KG1 (cell line): ENCODE results near the gene MRPS12.
"Not testable (repeated sequence)": the region's sequence is repeated elsewhere in the genome, so short reads cannot be mapped to it uniquely, and the experiment has no call there.

Source experiments
- DNase-seq: peaks from one replicate; lab custom pipeline; 2025; lab: John Stamatoyannopoulos, UW

Gene MRPS12

DNA sequence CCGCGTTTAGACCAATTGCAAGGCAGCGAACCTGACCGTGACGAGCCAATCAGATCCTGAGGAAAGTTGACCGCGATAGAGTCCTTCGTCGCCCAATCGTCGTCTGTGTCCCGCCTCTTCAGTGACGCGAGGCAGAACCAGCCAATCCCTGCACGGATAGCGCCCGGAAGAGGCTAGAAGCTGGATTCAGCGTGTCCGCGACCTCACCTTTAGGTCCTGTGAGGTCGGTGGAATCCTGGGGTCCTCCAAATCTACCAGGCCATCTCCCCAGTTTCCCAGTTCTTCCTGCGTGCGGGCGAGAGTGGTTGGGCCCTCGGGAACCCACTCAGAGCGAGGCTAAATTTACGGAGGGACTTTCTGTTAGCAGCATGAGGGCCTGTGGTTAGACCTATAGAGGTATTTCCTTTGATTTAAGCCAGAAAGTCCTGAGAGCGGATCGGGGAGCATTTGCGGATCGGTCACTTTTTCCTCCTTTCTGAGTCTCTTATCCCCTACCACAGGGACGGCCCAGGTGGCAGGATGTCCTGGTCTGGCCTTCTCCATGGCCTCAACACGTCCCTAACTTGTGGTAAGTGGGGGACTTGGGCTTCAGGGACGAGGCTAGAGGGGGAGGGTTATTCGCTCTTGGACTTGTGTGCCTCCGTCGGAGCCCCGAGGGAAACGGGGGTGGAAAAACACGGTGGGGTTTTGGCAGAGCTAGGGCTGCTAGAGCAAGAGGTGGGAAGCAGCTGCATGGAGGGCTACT, at the start of gene MRPS12:
Gene MRPS12, plus strand, starts transcription at position 169 of the 745 bp plus-strand sequence. Its CDS starts 351 bp downstream, at position 520.
- no peak for DNase-seq

- DNase-seq = no peak
Observed at GRCh38 chr19:38883286-38883685, 47.5 kb upstream of the MRPS12 start.

DNA sequence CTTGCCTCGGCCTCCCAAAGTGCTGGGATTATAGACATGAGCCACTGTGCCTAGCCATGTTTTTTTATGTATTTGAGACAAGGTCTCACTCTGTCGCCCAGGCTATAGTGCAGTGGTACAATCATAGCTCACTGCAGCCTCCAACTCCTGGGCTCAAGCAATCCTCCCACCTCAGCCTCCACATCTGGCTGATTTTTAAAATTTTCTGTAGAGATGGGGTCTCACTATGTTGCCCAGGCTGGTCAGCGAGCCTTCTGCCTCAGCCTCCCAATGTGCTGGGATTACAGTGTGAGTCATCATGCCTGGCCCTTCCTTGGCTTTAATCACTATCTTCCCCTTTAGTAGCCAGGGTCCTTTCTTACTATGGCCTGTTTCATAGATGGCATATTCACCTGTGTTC, 46.1 kb upstream of the MRPS12 start:
- not testable (repeated sequence) for DNase-seq

DNA sequence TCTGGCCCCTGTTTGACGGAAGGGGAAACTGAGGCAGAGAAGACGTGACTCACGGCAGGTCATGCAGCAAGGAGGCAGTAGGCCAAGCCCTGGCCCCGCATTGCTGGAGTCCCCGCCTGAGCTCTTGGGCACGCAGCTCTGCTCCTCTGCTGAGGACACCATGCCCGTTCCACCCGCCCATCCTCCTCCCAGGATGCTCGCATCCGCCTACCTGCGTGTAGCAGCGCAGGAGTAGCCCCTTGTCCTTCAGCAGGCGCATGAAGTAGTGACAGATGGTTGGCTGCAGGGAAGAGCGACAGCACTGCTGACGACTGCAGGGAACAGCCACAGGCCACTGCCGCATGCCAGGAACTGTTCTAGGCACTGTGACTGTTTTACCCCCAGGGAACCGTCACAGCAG, 41.9 kb upstream of the MRPS12 start:
- no peak for DNase-seq

DNA sequence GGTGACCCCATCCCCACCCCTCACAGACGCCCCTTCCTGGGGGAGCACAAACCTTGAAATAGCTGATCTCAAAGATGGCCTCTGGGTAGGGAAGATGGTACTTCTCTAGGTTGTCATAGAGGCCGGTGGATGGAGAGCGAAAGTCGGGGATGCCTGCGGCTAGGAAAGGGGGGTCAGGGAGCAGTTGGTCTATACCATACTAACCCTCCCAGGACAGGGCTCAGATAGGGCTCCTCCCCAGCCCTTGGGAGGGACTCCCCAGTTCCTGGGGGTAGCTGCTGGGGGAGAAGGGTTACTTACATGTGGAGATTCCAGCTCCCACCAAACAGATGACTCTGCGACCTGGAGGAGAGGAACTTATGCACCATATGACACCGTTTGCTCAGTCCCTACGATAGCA, 40.9 kb upstream of the MRPS12 start:
- DNase-seq = no peak

GRCh38 chr19:38890686-38891085, 40.1 kb upstream of the MRPS12 start:
- DNase-seq = no peak

- DNase-seq = no peak
Observed at GRCh38 chr19:38891771-38892170, 39.0 kb upstream of the MRPS12 start.

DNA sequence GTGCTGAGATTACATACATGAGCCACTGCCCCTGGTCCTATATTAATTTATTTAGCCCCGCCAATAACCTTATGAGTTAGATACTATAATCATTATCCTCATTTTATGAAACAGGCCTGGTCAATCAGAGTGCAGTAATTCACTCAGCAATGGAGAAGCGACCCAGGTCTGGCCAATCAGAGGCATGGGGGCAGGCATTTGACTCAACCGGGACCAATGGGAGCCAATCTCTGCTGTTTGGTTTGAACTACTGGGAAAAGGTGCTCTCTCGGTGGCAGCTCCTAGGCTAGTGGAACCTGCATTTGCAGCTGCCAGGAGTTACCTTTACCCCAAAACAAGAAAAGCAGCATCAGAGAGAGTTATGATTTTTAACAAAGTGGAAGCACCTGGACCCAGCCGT, 37.9 kb upstream of the MRPS12 start:
- no peak for DNase-seq

DNA sequence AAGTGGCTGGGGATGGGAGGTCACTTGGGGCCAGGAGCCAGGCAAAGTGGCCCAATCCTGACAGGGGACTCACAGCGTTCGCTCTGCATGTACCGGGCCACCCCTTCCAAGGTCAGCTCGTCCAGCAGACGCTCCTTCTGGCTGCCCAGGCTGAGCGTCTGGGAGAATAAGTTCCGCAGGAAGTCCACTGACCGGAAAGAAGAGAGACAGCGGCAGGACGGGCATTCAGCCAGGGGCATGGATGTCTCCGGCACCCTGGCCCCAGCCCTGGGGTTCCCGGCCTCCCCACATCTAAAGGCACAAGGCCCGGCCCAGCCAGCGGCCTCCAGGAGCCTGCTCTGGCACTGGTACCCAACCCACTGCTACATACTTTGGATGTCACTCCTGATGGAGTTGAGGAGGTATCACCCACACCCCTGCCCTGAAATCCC, 37.4 kb upstream of the MRPS12 start:
- no peak for DNase-seq

DNA sequence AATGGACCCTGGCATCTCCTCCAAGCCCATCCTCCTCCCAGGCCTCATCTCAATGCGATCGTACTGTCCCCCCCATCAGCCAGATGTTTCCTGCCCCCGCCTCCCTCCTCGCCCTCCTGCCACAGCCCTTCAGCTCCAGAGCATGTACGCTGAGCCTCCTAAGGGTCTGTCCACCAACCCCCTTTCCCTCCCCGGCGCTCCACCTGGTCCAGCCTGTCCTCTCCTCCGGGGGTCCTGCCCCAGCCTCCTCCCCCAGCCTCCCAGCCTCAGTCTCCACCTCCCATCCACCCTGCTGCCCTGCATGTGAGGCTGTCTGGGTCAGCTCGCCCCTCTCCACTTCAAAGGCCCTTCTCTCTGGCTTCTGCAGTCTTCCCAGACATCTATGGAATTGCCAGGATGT, 35.8 kb upstream of the MRPS12 start:
- DNase-seq = no peak

GRCh38 chr19:38898788-38899446, 31.8 kb upstream of the MRPS12 start:
- DNase-seq = no peak

DNA sequence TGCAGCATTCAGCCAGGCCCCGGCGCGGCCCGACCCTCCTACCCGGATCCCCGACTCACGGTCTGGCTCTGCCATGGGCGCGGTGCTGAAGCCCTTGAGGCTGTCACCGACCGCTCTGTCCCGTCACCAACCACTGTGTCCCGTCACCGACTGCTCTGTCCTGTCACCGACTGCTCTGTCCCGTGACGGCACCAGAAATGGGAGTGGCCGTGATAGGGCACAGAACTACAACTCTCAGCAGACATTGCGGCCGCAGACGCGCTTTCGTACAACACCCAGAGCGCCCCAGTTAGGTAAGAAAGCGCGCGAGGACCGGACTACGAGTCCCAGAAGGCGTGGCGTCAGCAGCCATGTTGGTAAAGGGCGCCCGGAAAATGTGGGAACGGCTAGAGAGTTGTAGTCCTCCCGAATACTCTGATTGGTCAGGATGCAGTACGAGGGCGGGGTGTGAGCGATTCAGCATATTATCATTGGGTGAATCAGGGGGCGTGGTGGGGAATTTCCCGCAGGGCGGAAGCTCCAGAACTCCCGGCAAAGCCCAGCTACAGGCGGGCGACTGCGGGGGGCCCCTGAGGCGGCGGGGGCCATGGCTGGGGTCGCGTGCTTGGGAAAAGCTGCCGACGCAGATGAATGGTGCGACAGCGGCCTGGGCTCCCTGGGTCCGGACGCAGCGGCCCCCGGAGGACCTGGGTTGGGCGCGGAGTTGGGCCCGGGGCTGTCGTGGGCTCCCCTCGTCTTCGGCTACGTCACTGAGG, 31.1 kb upstream of the MRPS12 start, which contains the start of the genes NFKBIB and SIRT2:
Gene NFKBIB, plus strand, starts transcription at position 523 of the 755 bp plus-strand sequence. Its CDS starts 64 bp downstream, at position 587.
Gene SIRT2, minus strand, starts transcription at position 172 of the 755 bp plus-strand sequence. Its CDS starts 97 bp downstream, at position 75.
- DNase-seq = peak; percentile 97

DNA sequence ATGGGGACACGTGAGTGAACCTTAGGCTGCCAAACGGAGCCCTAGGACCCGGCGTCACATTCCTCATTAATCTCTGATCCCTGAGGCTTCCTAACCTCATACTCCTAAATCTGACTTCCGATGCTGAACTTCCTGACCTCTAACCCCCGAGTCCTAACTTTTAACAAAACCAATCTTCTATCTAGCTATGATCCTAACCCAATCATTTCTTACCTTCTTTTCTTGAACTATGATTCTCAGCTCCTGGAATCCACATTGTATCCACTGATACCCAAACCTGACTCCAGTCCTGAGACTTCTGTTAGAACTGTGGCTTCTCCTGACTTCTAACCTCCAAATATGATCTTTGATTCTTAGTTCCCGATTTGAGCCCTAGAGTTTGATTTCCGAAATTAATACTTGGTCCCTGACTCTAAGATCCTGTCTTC, 30.5 kb upstream of the MRPS12 start:
- DNase-seq = no peak

DNA sequence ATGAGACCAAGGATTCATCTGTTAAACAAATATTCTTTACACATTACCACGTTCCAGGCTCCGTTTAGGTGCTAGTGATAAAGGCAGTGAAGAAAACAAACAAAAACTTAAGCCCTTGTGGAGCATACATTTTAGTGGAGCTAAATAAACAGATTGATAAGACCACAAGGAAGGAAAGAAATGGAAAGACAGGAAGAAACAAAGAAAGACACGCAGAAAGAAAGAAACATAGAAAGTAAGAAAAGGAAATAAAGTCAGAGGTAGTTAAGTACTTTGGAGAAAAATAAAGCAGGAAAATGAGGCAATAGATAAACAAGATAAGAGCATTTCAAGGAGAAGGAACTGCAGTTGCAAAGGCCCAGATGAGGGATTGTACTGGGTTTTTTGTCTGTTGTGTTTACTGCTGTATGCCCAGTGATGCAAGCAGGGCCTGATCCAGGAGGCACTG, 30.0 kb upstream of the MRPS12 start:
- DNase-seq = no peak

- DNase-seq = no peak
Observed at GRCh38 chr19:38901683-38902082, 29.1 kb upstream of the MRPS12 start.

GRCh38 chr19:38904581-38905539, 25.9 kb upstream of the MRPS12 start:
- no peak for DNase-seq

DNA sequence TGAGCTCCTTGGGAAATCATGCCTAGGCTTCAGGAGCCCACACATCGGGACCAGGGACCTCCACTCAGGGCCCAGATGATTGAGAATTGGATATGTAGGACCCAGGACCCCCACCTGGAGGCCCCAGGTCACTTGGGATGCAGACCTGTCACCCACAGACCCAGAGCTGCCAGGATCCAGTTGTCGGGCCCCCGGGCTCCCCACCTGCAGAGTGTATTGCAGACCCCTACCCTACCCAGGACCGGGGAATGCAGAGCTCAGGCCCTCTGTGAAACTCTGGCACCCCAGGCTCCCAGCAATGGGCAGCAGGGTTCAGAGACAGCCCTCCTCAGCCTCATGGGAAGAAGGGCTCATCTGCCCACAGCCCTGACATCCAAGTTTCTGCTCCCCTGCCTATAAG, 25.1 kb upstream of the MRPS12 start:
- DNase-seq = no peak

DNA sequence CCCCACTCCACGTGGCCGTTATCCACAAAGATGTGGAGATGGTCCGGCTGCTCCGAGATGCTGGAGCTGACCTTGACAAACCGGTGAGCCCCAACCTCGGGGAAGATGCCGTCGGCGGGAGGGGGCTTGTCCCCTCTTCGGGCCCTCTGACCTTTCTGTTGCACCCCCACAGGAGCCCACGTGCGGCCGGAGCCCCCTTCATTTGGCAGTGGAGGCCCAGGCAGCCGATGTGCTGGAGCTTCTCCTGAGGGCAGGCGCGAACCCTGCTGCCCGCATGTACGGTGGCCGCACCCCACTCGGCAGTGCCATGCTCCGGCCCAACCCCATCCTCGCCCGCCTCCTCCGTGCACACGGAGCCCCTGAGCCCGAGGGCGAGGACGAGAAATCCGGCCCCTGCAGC, 23.5 kb upstream of the MRPS12 start:
- DNase-seq = no peak

GRCh38 chr19:38907670-38908069, 23.1 kb upstream of the MRPS12 start:
- no peak for DNase-seq

DNA sequence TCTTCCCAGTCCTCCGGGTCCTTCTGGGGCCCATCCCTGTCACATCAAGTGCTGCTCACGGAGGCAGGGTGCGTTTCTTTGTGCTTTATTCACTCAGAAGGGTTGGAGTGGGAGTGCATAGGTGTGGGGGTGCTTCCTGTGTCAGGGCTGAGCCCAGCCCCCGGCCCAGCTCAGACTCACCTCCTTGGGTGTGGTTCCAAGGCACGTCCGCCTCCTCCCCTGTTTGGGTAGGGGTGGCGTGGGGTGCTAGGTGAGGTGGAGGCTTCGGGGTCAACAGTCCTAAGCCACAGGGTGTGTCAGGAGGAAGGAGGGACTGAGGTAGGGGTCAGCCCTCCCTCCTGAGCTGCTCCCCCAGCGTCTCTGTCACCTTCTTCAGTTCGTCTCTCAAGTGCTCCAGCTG, 21.8 kb upstream of the MRPS12 start:
- DNase-seq = no peak

GRCh38 chr19:38910488-38910887, 20.3 kb upstream of the MRPS12 start:
- DNase-seq = no peak
